Epidermal melanocyte (primary cell): ENCODE data around the gene PRKN.
"Not testable (repeated sequence)": the region's sequence is repeated elsewhere in the genome, so short reads cannot be mapped to it uniquely, and the experiment has no call there.

ENCODE experiments used
- DNase-seq: peaks from one replicate; pipeline ENCODE4 v3.0.0; 2011; ENCODE audit warnings: low spot score; ENCODE audit not compliant: insufficient read length

PRKN gene

DNA sequence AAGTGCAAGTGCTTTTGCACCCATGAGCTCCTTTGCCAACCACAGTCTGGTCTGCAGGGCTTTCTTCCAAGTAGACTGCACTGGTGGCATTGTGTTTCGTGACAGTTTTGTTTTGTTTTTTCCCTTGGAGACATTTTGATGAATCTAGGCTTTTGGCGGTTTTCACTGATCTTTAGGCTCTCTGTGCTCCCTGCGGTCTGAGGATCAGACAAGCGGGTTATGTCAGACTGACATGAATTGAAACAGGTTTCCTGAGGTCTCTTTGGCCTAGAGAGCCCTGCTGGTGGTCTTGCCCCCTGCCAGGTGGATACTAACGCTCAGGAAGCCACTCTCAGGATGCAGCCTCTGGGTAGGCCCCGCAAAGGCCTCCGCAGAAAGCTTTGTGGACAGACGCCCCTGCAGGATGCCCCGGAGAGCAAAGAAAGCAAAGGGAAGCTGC is 898.3 kb downstream of the PRKN start:
- no peak for DNase-seq

DNA sequence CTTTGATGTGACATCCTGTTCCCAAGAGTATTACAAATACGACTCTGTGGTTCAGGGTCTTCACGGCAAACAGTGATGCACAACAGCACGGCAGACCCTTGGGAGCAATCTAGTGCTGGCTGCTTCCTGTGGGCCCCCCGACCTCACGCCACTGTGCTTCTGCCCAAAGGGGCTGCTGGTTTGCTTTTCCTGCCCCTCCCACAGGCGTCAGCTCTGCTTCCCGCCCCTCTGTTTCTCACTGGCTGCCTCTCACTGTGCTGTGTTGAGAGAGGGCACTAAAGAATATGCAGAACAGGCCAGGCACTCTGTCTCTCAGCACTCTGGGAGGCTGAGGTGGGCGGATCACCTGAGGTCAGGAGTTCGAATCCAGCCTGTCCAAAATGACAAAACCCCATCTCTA is 899.2 kb downstream of the PRKN start:
- no peak for DNase-seq

DNA sequence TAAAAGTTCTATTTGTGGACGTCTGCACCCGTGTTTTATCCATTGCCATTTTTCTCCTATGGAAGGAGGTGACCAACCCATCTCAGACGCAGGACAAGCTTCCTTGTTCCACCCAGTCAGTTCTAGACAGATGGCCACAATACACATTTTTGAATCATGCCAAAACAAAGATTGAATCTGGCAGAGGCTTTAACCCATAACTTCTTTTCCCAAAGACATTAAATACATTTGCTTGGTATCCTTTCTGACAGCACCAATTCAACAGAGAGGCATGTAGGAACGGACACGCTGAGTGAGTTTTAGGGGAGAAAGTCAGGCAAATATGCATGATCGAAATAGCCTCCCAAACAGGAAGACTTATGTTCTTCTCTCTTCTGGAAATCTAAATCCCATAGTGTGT is 901.1 kb downstream of the PRKN start:
- DNase-seq, result no peak

DNA sequence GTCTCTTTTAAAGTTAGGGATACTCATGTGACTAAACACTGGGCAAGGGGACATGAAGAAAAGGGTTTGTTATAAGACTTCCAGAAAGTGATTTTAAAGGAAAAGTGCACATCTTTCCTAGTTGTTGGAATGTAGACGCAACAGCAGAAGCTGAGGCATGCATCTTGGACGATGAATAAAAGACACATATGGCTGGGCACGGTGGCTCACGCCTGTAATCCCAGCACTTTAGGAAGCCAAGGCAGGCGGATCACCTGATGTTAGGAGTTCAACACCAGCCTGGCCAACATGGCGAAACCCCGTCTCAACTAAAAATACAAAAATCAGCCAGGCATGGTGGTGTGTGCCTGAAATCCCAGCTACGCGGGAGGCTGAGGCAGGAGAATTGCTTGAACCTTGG is 905.4 kb downstream of the PRKN start:
- not testable (repeated sequence) for DNase-seq

DNA sequence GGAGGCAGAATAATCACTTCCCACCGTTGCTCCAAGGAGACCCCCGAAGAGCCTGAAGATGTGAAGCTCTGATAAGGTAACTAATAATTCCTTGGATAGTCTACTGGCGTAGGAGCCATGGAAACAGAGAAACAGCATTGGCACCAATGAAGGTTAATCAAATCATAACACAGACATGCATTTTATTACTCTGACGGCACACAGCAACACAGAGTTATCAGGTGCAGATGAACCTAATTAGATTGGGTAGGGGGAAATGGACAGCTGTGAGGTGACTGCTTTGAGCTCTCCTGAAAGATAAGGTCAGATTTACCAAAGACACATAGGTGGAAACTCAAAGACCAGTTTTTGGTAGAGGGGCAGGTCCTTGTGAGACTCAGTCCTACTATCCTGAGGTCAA is 909.7 kb downstream of the PRKN start:
- DNase-seq, result no peak

DNA sequence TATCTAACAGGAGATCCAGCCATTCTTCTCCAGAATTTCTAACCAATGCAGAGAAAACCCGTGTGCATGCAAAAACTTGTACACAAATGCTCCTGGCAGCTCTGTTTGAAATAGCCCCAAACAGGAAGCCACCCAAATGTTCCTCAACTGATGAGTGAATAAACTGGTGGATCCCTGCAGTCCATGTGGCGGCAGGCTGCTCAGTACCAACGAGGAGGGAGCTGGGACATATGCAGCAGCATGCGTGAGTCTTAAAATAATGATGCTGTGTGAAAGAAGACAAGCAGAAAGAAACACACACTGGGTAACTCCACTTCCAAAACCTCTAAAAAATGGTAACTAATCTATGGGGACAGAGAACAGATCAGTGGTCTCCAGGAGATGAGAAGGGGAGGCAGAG is 911.6 kb downstream of the PRKN start:
- no peak for DNase-seq

DNA sequence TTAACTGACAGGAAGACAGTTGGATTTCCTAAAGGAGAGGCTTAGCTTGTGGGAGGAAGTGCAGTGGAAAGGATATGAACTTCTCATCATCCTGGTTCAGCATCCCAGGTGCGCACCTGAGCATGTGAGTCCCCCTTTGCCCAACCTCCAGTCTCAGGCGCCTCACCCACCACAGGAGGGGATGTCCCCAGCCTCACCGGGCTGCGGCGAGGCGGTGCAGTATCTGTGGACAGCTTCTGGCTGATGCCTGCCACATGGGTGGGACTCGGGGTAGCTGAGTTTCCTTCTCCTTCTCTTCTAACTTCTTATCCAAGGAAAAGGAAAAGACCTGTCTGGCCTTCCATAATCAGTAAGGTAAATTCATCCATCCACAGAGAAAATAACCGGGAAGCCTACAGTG is 914.4 kb downstream of the PRKN start:
- DNase-seq, result no peak

DNA sequence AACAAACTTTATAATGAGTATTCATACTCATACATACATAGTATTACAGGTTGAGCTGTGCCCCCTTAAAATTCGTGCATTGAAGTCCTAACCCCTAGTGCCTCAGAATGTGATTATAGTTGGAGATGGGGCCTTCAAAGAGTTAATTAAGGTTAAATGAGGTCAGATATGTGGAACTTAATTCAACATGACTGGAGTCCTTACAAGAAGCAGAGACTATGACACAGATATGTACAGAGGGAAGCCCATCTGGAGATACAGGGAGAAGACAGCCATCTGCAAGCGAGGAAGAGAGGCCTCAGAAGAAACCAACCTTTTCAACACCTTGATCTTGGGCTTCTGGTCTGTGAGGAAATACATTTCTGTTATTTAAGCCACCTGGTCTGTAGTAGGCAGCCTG is 917.6 kb downstream of the PRKN start:
- DNase-seq, result no peak

DNA sequence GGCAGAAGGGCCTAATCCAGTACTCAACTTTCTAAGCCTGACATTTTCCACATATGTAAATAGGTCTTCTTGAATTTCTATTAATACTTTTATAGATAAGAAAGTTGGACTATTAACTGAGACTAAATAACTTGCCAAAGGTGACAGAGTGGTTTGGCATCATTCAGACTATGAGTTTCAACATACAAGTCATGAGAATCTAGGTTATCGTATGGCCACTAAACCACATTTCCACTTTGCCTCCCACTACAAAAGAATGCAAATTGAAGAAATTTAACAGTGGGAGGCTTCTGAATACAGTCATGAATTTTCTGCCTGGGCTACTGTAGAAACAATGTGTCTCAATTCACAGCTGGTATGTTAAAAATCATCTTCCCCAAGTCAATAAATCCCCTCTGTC is 922.7 kb downstream of the PRKN start:
- no peak for DNase-seq

DNA sequence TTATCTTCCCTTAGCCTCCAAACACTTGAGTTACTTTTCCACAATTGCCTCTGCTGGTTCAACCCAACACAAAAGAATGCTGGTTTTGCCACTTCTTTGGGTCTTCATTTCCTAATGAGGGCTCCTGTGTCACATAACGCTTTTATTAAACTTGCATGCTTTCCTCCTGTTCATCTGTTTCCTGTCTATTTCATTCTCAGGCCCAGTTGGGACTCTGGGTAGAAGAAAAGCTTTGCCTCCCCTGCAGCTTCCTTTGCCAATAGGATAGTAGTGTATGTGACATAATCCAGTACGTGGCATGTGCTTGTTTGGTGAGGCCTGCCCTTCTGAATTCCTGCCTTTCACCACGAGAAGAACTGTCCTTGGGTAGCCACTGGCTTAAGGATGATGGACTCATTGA is 924.4 kb downstream of the PRKN start:
- no peak for DNase-seq

DNA sequence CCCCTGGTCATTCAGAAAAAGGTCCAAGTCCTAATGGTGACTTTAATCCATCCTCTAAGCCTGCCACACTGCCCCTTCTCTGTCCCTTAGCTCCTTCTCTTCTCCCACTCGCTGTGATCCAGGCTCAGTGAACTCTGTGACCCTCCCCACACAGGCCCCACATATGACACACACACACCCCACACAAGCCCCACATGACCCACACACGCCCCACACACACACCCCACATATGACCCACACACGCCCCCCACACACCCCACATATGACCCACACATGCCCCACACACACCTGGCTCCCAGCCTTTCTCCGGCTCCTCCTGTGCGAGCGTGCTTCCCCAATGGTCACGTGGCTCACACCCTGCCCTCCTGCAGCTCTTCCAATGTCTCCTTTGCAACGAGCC is 925.3 kb downstream of the PRKN start:
- no peak for DNase-seq

DNA sequence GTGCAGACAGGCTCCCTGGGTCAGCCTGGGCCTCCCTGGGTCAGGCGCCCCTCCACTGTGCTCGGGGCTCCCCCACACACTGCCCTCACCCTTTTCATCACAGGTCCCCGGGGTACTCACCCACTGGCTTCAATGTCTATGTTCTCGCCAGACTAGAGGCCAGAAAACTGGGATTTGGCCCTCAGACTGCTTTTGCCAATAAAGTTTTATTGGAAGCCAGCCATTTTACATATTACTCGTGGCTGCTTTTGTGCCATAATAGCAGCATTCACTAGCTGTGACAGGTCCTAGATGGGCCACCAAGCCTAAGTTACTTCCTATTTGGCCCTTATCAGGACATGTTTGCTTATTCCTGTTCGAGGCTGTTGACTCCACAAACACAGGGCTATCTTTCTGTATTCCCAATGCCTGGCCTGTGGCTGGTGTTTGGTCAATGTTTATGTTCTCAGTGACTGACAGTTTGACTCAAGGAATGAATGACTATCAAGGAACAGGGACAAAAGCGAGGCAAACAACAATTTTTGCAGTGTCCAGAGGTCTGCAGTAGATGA is 928.6 kb downstream of the PRKN start:
- no peak for DNase-seq

DNA sequence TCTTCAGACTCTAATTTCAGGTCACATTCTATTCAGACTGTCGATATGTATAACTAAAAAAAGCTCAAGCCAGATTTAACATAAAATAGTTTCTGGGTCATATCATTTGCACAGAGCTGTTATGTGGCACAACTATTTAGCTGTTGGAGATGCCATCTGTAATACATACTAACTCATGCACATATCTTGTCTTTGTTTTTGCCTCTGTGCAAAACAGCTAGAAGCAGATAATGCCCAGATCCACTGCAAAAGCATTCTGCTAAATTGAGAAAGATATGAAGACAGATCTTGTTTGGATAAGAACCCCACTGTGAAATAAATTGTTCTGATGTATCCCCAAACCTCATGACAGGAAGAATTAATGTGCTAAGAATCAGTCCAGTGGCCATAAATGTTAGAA is 930.9 kb downstream of the PRKN start:
- DNase-seq, result no peak

DNA sequence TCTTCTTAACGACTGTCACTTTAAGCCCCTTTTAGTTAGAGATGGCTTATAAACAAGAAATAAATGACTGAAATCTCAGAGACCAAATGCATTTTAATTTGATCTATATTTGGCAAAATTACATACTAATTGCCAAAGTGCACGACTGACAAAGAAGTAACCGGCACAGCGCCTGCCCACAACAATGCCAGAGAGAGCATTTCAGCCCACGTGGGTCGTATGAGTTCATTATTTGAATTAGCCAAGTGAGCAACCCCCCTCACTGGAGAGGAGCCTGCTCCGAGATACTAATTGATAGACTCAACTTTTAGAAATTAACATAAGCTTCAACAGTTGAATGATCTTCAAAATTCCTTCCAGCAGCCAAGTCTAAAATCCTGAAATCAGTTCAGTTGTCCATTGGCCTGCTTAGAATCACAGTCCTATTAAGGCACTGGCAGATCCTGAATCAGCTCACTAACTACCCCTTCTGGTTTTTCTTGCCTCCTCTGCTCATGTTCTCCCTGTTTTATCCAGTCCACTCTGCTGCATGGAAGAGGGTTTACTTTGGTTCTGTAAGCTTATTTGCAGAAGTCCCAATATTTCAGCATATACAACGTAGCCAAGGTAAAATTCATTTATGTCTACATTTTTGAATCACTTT is 934.6 kb downstream of the PRKN start:
- no peak for DNase-seq

DNA sequence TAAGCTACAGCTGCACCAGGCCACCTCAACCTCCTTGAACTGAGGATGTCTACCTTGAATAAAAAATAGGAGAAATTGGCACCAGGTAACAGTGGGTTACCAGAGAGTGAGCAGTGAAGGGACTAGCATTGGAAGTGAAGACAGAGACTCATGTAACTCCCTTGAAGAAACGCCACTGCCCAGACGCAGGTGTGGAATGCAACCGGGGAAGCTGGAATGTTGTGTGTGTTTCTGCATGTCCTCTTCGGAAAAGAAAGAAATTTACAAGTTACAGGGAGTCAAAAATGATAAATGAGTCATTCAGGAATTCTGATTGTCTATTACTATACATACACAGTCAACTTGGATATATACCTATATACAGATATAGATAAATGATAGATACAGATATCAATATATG is 939.0 kb downstream of the PRKN start:
- no peak for DNase-seq

DNA sequence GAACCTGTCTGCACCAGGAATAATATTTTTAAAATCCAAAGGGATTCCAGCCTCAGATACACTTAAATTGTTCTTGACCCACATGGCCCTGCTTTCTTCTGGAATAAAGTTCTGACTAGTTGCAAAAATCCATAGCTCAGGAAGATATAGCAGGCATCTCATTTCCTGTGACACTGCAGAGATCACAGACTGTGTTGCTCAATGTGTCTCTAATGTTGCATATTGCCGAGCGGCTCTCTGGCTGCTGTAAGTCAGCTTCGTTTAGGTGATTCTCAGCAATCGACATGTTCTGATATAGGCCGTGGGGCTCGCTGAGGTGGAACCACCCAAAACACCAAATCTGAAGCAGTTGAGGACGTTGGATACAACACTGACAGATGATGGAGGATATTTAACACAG is 955.4 kb downstream of the PRKN start:
- DNase-seq, result no peak

DNA sequence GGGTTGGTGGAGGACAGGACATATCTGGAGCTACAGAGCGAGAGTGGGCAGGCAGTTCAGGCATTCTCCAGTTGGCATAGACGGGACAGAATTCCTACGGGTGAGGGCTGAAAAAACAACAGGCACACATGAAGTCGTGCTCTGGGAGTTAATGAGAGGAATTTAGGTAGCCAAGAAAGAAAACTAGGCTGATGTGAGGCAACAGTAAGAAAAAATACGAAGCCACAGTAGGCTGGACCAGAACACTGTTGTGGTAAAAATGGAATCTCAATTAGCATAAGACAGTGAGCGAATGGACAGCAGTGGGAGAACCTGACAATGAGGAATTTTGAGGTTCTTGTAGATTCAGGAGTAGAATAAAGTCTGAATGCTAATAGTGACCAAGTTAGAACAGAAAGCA is 965.6 kb downstream of the PRKN start:
- no peak for DNase-seq

DNA sequence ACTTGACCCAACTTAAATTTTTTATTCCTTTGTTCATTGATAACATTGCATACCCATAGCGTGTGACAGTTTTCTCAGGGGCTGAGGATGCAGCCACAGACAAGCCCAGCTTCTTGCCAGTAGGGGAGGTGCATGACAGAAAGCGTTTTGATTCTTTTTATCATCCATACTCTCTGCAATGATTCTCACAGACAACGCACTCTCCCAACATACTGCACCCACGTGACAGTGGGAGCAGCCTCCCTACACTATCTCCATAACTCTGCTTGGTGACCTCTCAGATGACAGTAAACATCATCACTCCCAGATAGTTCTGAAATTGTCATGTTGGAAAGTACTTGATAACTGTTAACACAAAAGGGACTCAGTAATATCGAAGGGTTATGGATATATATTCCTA is 972.5 kb downstream of the PRKN start:
- no peak for DNase-seq

DNA sequence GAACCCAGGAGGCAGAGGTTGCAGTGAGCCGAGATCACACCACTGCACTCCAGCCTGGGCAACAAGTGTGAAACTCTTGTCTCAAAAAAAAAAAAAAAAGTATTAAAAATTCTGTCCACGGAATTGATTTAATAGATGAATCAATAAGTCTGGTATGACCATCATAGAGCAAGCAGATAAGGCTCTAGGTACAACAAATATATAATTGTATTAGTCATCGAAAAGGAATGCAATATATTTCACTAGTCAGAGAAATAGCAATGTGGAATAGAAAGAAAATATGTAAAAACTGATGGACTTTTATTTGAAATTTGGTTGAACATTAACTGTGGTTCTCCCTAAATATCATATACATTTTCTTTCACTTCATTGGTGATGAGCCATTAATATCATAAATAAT is 976.9 kb downstream of the PRKN start:
- no peak for DNase-seq

DNA sequence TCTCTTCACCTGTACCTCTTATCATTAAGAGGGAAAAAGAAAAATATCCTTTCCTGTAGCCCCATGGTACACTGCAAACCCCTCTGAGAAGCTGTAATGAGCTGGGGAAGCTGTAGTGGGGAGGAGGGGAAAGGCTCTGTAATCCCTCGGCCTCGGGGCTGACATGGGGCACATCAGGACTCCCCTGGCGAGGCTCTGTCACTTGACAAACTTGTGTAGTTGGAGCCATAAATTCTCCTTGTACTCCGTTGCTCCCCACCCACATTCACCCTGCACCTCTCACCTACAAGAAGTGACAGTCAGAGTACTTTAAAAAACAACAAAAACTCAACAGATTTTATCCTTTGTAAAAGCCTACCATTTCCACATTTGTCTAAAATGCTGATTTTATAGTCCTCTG is 978.0 kb downstream of the PRKN start:
- no peak for DNase-seq

DNA sequence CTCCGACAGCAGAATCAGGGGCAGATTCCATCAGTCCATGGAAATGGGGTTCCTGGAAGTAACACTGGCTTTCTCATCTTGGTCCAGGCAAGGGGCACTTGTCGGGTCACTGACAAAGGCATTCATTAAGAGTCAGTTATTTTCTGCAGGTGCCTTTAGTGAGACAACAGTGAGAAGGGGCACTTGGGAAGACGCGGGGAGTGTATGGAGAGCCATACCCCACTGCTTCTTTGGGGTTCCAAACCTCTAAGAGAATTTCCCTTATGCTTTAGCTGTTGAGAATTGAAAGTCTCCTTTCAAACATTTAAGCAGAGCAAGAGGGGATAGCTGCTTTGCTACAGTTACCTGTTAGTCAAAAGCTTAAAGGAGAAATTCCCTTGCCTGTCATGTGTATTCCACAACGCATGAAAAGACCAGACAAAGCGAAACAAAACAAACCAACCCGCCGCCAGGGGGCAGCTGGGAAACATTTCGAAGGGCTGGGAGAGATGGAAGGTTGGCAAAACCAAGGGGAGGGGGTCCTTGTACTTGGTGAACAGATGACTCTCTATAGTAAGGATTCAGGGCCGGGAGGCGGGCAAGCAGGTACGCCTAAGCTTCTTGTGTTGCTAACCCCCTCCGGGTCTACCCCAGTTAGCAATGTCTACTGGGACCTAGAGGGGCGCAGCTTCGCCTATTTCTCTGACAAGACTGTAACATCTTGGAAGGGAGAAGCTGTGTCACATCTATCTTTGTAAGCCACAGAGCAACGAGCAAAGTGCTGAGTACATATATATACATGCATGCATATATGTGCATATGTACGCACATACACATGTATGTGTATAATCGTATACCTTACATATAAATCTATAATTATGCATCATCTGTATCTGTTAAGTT is 978.8 kb downstream of the PRKN start:
- DNase-seq, result no peak

DNA sequence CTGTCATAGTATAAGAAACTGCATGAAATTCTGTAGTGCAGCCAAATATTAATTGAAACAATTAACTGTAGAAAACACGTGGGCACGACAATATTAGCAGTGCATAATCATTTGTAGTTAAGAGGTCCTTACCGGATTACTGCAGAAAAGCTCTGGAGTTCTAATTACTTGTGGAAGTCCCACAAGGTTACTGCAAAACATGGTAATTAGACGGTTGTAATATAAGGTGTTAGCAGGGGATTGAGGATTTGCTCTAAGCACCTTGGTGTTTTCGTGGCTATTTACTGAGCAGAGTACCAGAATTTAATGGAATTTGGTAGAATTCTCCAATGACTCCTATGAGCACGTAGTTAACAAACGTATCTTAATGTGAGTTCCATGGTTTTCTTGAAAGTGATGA is 980.1 kb downstream of the PRKN start:
- no peak for DNase-seq
